ENCODE results near the gene THRAP3. TPM values are rescaled to one million over a fixed set of nuclear protein-coding genes. Genes with fewer than 3 reads are reported as not detected.

Gene THRAP3
- total RNA-seq (10 to 100 TPM; 66.3 to 85.5 (median 77.3) TPM), polyA plus RNA-seq (32.6 TPM)
- long read RNA-seq, donor 1, full-length matches to known transcripts, result 7 of 91 reads
- long read RNA-seq, donor 1, partial matches to known transcripts, result 69 of 91 reads
- long read RNA-seq, donor 1, other reads (novel, unspliced or antisense), result 15 of 91 reads
- long read RNA-seq, donor 2, partial matches to known transcripts, result 5 of 6 reads
- long read RNA-seq, donor 2, other reads (novel, unspliced or antisense), result 1 of 6 reads
- long read RNA-seq, donor 3, full-length matches to known transcripts, result 2 of 253 reads
- long read RNA-seq, donor 3, partial matches to known transcripts, result 210 of 253 reads
- long read RNA-seq, donor 3, other reads (novel, unspliced or antisense), result 41 of 253 reads
- long read RNA-seq, donor 4, full-length matches to known transcripts, result 4 of 6 reads
- long read RNA-seq, donor 4, partial matches to known transcripts, result 2 of 6 reads
- long read RNA-seq, donor 4, other reads (novel, unspliced or antisense), result 0 of 6 reads

- intact Hi-C loops (cut with DNase I), result loop anchor here in 2 of 4 donors (2.0 to 10.0 kb wide), 2 partner anchors 61 to 63 kb away; no protein-coding TSS in a partner anchor
- WGBS, result under 1% methylated on average over 45 of the region's 45 CpGs
- no peaks in the 10 kb centered on the region for H3K9me3 ChIP-seq (ENCODE audit: control insufficient read depth, low read length)
- DNase-seq, result peak; percentile 99 to 100 (median 100)
- no peaks in the 10 kb centered on the region for H3K27me3 ChIP-seq (ENCODE audit: control insufficient read depth, insufficient read depth)
- H3K4me1 ChIP-seq (ENCODE audit: control insufficient read depth, insufficient read depth, low read length), result no peaks in the 10 kb centered on the region
- peak; percentile 98 to 99 for ATAC-seq
- H3K4me3 ChIP-seq (ENCODE audit: low read length), result peak within 1 kb of the TSS; percentile 60
- H3K27ac ChIP-seq (ENCODE audit: low read length), result peak within 1 kb of the TSS; percentile 98
Observed at GRCh38 chr1:36223996-36224536, at the start of gene THRAP3. Gene THRAP3, plus strand, starts transcription at chr1:36224443. Its CDS starts 58,121 bp downstream, at chr1:36282564.

GRCh38 chr1:36174713-36175112, 49.5 kb upstream of the THRAP3 start:
- DNase-seq, result peak in 1 of 3 donors; percentile 35
- peak in 1 of 2 donors; percentile 0 for ATAC-seq
- intact Hi-C loops (cut with DNase I), result no loop called here
- Histone ChIP-seq H3K9me3 (ENCODE audit: control insufficient read depth, low read length) (no peaks in the 10 kb centered on the region), H3K27me3 (ENCODE audit: control insufficient read depth, insufficient read depth) (no peaks in the 10 kb centered on the region), H3K4me1 (ENCODE audit: control insufficient read depth, insufficient read depth, low read length) (peaks cover 5% of the 10 kb centered on the region), H3K4me3 (ENCODE audit: low read length) (no peak overlapping the region), H3K27ac (ENCODE audit: low read length) (peak overlapping the region; percentile 90)
- WGBS, result 68% methylated on average over 11 of the region's 11 CpGs

GRCh38 chr1:36175137-36176095, 48.8 kb upstream of the THRAP3 start:
- H3K4me1 ChIP-seq (ENCODE audit: control insufficient read depth, insufficient read depth, low read length), result peaks cover 5% of the 10 kb centered on the region
- no peak overlapping the region for H3K4me3 ChIP-seq (ENCODE audit: low read length)
- peak; percentile 48 to 74 (median 73) for DNase-seq

DNA sequence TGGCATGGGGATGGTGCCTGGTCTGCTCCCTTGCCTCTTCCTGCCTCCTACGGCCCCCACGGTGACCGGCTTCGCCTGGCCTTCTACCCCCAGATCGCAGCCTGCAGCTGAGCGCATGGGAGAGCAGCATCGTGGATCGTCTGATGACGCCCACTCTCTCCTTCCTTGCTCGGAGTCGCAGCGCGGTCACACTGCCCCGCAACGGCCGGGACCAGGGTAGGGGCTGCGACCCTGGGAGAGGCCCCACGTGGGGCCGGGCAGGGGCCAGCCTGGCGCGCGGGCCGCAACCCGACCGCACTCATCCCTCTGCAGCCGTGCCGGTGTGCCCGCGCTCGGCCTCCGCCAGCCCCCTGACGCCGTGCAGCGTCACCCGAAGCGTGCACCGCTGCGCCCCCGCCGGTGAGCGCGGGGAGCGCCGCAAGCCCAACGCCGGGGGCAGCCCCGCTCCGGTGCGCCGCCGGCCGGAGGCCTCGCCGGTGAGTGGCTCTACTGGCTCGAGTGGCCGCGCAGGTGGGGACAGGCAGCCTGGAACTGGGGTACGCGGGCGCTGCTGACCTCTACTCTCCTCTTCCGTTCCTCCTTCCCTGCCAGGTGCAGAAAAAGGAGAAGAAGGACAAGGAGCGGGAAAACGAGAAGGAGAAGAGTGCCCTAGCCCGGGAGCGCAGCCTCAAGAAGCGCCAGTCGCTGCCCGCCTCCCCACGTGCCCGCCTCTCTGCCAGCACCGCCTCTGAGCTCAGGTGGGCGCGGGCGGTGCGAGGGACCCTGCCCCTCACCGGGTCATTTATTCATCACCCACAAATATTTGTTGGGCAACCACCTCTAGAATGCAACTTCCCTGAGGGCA, 47.9 kb upstream of the THRAP3 start:
- H3K27me3 ChIP-seq (ENCODE audit: control insufficient read depth, insufficient read depth), result no peaks in the 10 kb centered on the region
- WGBS, result 70% methylated on average over 76 of the region's 76 CpGs
- peak overlapping the region; percentile 86 for H3K27ac ChIP-seq (ENCODE audit: low read length)
- intact Hi-C loops (cut with DNase I), result no loop called here
- peaks cover 5% of the 10 kb centered on the region for H3K4me1 ChIP-seq (ENCODE audit: control insufficient read depth, insufficient read depth, low read length)
- no peak overlapping the region for H3K4me3 ChIP-seq (ENCODE audit: low read length)
- no peaks in the 10 kb centered on the region for H3K9me3 ChIP-seq (ENCODE audit: control insufficient read depth, low read length)
- DNase-seq (peak in 2 of 3 donors; percentile 72 to 74), ATAC-seq (peak; percentile 29 to 33)

More at GRCh38 chr1:36175137-36176095, 48.8 kb upstream of the THRAP3 start:
- WGBS, result 62% methylated on average over 11 of the region's 11 CpGs
- Histone ChIP-seq H3K27me3 (ENCODE audit: control insufficient read depth, insufficient read depth) (no peaks in the 10 kb centered on the region), H3K27ac (ENCODE audit: low read length) (peak overlapping the region; percentile 90), H3K9me3 (ENCODE audit: control insufficient read depth, low read length) (no peaks in the 10 kb centered on the region)
- intact Hi-C loops (cut with DNase I), result no loop called here
- ATAC-seq, result peak; percentile 76

GRCh38 chr1:36177589-36178431, 46.4 kb upstream of the THRAP3 start:
- no peaks in the 10 kb centered on the region for H3K9me3 ChIP-seq (ENCODE audit: control insufficient read depth, low read length)
- ATAC-seq, result no peak
- H3K4me1 ChIP-seq (ENCODE audit: control insufficient read depth, insufficient read depth, low read length), result peaks cover 5% of the 10 kb centered on the region
- WGBS, result 73% methylated on average over 33 of the region's 33 CpGs
- H3K27me3 ChIP-seq (ENCODE audit: control insufficient read depth, insufficient read depth), result no peaks in the 10 kb centered on the region
- peak in 2 of 3 donors; percentile 39 to 60 for DNase-seq
- H3K4me3 ChIP-seq (ENCODE audit: low read length), result no peak overlapping the region
- H3K27ac ChIP-seq (ENCODE audit: low read length), result peak overlapping the region; percentile 34
- intact Hi-C loops (cut with DNase I), result no loop called here

DNA sequence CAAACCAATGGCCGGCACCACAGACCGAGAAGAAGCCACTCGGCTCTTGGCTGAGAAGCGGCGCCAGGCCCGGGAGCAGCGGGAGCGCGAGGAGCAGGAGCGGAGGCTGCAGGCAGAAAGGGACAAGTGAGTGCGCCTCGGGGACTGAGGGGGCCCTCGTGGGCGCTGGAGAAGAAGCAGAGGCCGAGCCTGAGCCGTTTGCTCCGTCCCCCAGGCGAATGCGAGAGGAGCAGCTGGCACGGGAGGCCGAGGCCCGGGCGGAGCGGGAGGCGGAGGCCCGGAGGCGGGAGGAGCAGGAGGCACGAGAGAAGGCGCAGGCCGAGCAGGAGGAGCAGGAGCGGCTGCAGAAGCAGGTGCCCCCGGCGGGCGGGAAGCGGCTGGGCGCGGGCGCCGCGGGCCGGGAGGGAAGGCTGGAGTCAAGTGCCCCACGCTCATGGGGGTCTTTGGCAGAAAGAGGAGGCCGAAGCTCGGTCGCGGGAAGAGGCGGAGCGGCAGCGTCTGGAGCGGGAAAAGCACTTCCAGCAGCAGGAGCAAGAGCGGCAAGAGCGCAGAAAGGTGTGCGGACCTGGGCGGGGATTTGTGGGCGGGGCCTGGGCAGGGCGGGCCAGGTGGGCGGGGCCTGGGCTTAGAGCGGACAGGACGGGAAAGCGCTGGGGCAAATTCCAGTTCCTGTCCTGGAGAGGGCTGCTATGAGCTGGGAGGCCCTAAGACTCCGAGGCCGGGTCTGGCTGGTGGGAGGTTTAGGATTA, 45.6 kb upstream of the THRAP3 start:
- H3K27ac ChIP-seq (ENCODE audit: low read length), result peak overlapping the region; percentile 45
- WGBS, result 72% methylated on average over 62 of the region's 62 CpGs

DNA sequence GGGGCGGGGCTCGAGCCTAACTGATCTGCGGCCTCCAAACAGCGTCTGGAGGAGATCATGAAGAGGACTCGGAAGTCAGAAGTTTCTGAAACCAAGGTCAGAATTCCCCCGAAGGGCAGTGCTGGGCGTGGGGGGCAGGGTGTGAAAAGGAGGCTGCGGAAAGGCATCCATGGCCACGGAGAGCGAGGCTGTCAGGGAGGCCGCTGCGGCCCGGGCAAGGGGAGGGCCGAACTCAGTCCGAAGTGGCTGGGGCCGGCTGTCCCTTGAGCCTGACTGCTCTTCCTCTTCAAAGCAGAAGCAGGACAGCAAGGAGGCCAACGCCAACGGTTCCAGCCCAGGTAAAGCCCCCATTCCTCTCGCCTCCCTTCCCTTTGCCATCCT, 45.0 kb upstream of the THRAP3 start:
- 71% methylated on average over 19 of the region's 19 CpGs for WGBS

More for the DNA sequence above, 45.6 kb upstream of the THRAP3 start:
- Histone ChIP-seq H3K27me3 (ENCODE audit: control insufficient read depth, insufficient read depth) (no peaks in the 10 kb centered on the region), H3K9me3 (ENCODE audit: control insufficient read depth, low read length) (no peaks in the 10 kb centered on the region), H3K4me3 (ENCODE audit: low read length) (no peak overlapping the region), H3K4me1 (ENCODE audit: control insufficient read depth, insufficient read depth, low read length) (peaks cover 5% of the 10 kb centered on the region)
- DNase-seq (peak in 2 of 3 donors; percentile 77 to 81), ATAC-seq (peak; percentile 43 to 44)
- intact Hi-C loops (cut with DNase I), result no loop called here

GRCh38 chr1:36182734-36183133, 41.5 kb upstream of the THRAP3 start:
- H3K4me1 ChIP-seq (ENCODE audit: control insufficient read depth, insufficient read depth, low read length), result peaks cover under 1% of the 10 kb centered on the region
- ATAC-seq (no peak), DNase-seq (peak in 1 of 3 donors; percentile 9)
- no peaks in the 10 kb centered on the region for H3K9me3 ChIP-seq (ENCODE audit: control insufficient read depth, low read length)
- H3K27me3 ChIP-seq (ENCODE audit: control insufficient read depth, insufficient read depth), result no peaks in the 10 kb centered on the region
- H3K4me3 ChIP-seq (ENCODE audit: low read length), result no peak overlapping the region
- intact Hi-C loops (cut with DNase I), result loop anchor here in 2 of 4 donors (10.0 kb wide), 2 partner anchors 78 to 102 kb away; no protein-coding TSS in a partner anchor
- peak overlapping the region; percentile 53 for H3K27ac ChIP-seq (ENCODE audit: low read length)
- 67% methylated on average over 2 of the region's 2 CpGs for WGBS

More for the DNA sequence above, 45.0 kb upstream of the THRAP3 start:
- Histone ChIP-seq H3K4me1 (ENCODE audit: control insufficient read depth, insufficient read depth, low read length) (peaks cover 5% of the 10 kb centered on the region), H3K4me3 (ENCODE audit: low read length) (no peak overlapping the region), H3K27me3 (ENCODE audit: control insufficient read depth, insufficient read depth) (no peaks in the 10 kb centered on the region), H3K27ac (ENCODE audit: low read length) (peak overlapping the region; percentile 32), H3K9me3 (ENCODE audit: control insufficient read depth, low read length) (no peaks in the 10 kb centered on the region)
- DNase-seq, result peak in 2 of 3 donors; percentile 53 to 65
- intact Hi-C loops (cut with DNase I), result no loop called here
- peak in 1 of 2 donors; percentile 4 for ATAC-seq

All from right cardiac atrium (tissue), 5 donors.